Measurements from ENCODE around the gene CCR3.

CCR3 gene

GRCh38 chr3:46293991-46294833, 52.0 kb downstream of the CCR3 start:
- peaks cover 30 to 31% of the 10 kb centered on the region in 2 donors for H3K4me1 ChIP-seq (ENCODE audit: control insufficient read depth in 1 of 2, insufficient read depth in 2 of 2, low read length in 2 of 2)
- no peaks in the 10 kb centered on the region for H3K9me3 ChIP-seq (ENCODE audit: control insufficient read depth in 1 of 2, low read length in 2 of 2)
- no peaks in the 10 kb centered on the region for H3K27me3 ChIP-seq (ENCODE audit: control insufficient read depth in 1 of 2, insufficient read depth in 2 of 2, low read length in 2 of 2)
- no peak overlapping the region for H3K27ac ChIP-seq (ENCODE audit: low read depth, low read length)
- no peaks in the 10 kb centered on the region for H3K36me3 ChIP-seq (ENCODE audit: control insufficient read depth in 1 of 2, insufficient read depth in 2 of 2, low read length in 2 of 2)
- no peak overlapping the region for H3K4me3 ChIP-seq (ENCODE audit: low read depth in 1 of 2, low read length in 2 of 2)
- no peak overlapping the region for H3K9ac ChIP-seq (ENCODE audit: low read depth in 1 of 2, low read length in 2 of 2)

GRCh38 chr3:46296826-46297225, 54.6 kb downstream of the CCR3 start:
- Histone ChIP-seq H3K4me1 (ENCODE audit: control insufficient read depth in 1 of 2, insufficient read depth in 2 of 2, low read length in 2 of 2) (peaks cover 33 to 37% of the 10 kb centered on the region in 2 donors), H3K27me3 (ENCODE audit: control insufficient read depth in 1 of 2, insufficient read depth in 2 of 2, low read length in 2 of 2) (no peaks in the 10 kb centered on the region), H3K4me3 (ENCODE audit: low read depth in 1 of 2, low read length in 2 of 2) (no peak overlapping the region), H3K36me3 (ENCODE audit: control insufficient read depth in 1 of 2, insufficient read depth in 2 of 2, low read length in 2 of 2) (no peaks in the 10 kb centered on the region), H3K9me3 (ENCODE audit: control insufficient read depth in 1 of 2, low read length in 2 of 2) (no peaks in the 10 kb centered on the region), H3K9ac (ENCODE audit: low read depth in 1 of 2, low read length in 2 of 2) (no peak overlapping the region), H3K27ac (ENCODE audit: low read depth, low read length) (no peak overlapping the region)

DNA sequence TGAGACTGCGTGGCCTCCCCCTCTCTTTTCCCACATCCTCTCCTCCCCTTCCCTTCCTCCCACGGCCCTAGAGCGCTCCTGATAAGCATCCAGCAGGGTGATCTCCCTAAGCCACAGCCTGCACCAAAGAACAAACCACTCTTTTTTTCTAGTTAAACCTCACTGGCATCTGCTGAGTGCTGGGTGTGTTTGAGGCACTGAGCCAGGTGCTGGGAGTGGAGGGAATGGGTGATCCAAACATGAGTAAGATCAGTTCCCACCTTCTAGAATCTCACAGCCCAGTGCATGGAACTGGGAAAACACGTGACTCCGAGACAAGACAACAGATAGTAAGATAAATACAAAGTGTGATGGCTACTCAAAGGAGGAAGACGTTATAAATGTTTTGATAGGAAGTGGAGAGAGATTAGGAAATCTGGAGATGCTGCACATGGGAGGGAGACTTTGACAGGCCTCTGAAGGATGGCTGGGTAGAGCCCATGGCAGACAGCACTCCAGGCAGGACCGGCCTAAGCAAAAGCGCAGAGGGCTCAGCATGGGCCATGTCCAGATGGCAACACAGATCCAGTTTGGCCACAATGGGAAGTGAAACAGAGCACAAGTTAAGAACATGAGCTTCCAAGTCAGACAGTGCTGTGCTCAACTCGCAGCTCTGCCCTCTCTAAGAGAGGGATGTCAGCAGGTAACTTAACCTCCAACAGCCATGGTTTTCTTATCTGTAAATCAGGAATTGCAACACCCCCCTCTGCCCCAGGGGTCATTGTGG, 55.6 kb downstream of the CCR3 start:
- no peaks in the 10 kb centered on the region for H3K9me3 ChIP-seq (ENCODE audit: control insufficient read depth in 1 of 2, low read length in 2 of 2)
- peaks cover 33 to 37% of the 10 kb centered on the region in 2 donors for H3K4me1 ChIP-seq (ENCODE audit: control insufficient read depth in 1 of 2, insufficient read depth in 2 of 2, low read length in 2 of 2)
- H3K27me3 ChIP-seq (ENCODE audit: control insufficient read depth in 1 of 2, insufficient read depth in 2 of 2, low read length in 2 of 2), result no peaks in the 10 kb centered on the region
- no peaks in the 10 kb centered on the region for H3K36me3 ChIP-seq (ENCODE audit: control insufficient read depth in 1 of 2, insufficient read depth in 2 of 2, low read length in 2 of 2)
- H3K27ac ChIP-seq (ENCODE audit: low read depth, low read length), result no peak overlapping the region
- no peak overlapping the region for H3K9ac ChIP-seq (ENCODE audit: low read depth in 1 of 2, low read length in 2 of 2)
- no peak overlapping the region for H3K4me3 ChIP-seq (ENCODE audit: low read depth in 1 of 2, low read length in 2 of 2)

GRCh38 chr3:46298871-46299607, 56.8 kb downstream of the CCR3 start:
- H3K27ac ChIP-seq (ENCODE audit: low read depth, low read length), result no peak overlapping the region

GRCh38 chr3:46299608-46300460, 57.6 kb downstream of the CCR3 start:
- peaks cover 22% of the 10 kb centered on the region in 2 donors for H3K4me1 ChIP-seq (ENCODE audit: control insufficient read depth in 1 of 2, insufficient read depth in 2 of 2, low read length in 2 of 2)

More at GRCh38 chr3:46298871-46299607, 56.8 kb downstream of the CCR3 start:
- H3K4me3 ChIP-seq (ENCODE audit: low read depth in 1 of 2, low read length in 2 of 2), result no peak overlapping the region
- H3K9ac ChIP-seq (ENCODE audit: low read depth in 1 of 2, low read length in 2 of 2), result no peak overlapping the region
- peaks cover 29 to 30% of the 10 kb centered on the region in 2 donors for H3K4me1 ChIP-seq (ENCODE audit: control insufficient read depth in 1 of 2, insufficient read depth in 2 of 2, low read length in 2 of 2)
- no peaks in the 10 kb centered on the region for H3K36me3 ChIP-seq (ENCODE audit: control insufficient read depth in 1 of 2, insufficient read depth in 2 of 2, low read length in 2 of 2)
- no peaks in the 10 kb centered on the region for H3K9me3 ChIP-seq (ENCODE audit: control insufficient read depth in 1 of 2, low read length in 2 of 2)
- no peaks in the 10 kb centered on the region for H3K27me3 ChIP-seq (ENCODE audit: control insufficient read depth in 1 of 2, insufficient read depth in 2 of 2, low read length in 2 of 2)

GRCh38 chr3:46300461-46300789, 58.2 kb downstream of the CCR3 start:
- Histone ChIP-seq H3K4me3 (ENCODE audit: low read depth in 1 of 2, low read length in 2 of 2) (no peak overlapping the region), H3K9me3 (ENCODE audit: control insufficient read depth in 1 of 2, low read length in 2 of 2) (no peaks in the 10 kb centered on the region), H3K27me3 (ENCODE audit: control insufficient read depth in 1 of 2, insufficient read depth in 2 of 2, low read length in 2 of 2) (no peaks in the 10 kb centered on the region), H3K4me1 (ENCODE audit: control insufficient read depth in 1 of 2, insufficient read depth in 2 of 2, low read length in 2 of 2) (peaks cover 20 to 22% of the 10 kb centered on the region in 2 donors), H3K9ac (ENCODE audit: low read depth in 1 of 2, low read length in 2 of 2) (no peak overlapping the region), H3K27ac (ENCODE audit: low read depth, low read length) (no peak overlapping the region), H3K36me3 (ENCODE audit: control insufficient read depth in 1 of 2, insufficient read depth in 2 of 2, low read length in 2 of 2) (no peaks in the 10 kb centered on the region)

More at GRCh38 chr3:46299608-46300460, 57.6 kb downstream of the CCR3 start:
- Histone ChIP-seq H3K4me3 (ENCODE audit: low read depth in 1 of 2, low read length in 2 of 2) (no peak overlapping the region), H3K27ac (ENCODE audit: low read depth, low read length) (no peak overlapping the region), H3K36me3 (ENCODE audit: control insufficient read depth in 1 of 2, insufficient read depth in 2 of 2, low read length in 2 of 2) (no peaks in the 10 kb centered on the region), H3K9me3 (ENCODE audit: control insufficient read depth in 1 of 2, low read length in 2 of 2) (no peaks in the 10 kb centered on the region), H3K9ac (ENCODE audit: low read depth in 1 of 2, low read length in 2 of 2) (no peak overlapping the region), H3K27me3 (ENCODE audit: control insufficient read depth in 1 of 2, insufficient read depth in 2 of 2, low read length in 2 of 2) (no peaks in the 10 kb centered on the region)

DNA sequence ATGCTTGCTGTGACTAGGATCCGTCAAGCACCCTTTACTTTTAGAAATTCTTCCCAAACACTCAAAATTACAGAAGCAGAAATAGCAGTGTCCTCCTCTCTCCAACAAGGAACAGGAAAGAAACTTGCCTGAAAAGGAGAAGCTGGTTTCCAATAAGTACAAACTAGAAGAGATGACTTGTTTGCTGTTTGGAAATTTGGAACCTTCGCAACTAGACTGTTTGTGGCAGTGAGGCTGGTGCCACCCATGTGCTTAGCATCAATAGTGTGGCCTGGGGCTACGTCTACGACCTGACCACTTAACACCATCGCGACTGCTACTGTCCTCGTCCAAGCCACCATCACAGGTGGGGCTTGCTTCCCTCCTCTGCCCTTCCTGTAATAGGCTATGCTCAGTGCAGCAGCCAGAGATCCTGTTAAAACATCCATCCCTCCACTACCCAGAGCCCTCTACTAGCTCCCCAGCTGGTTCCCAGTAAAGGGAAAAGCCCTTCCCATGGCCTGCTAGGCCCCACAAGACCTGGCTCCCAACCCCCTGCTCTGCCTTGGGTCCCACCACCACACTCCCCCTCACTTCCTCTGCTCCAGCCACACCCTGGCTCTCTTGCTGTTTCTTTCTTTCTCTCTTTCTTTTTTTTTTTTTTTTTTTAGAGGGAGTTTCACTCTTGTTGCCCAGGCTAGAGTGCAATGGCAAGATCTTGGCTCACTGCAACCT, 59.0 kb downstream of the CCR3 start:
- H3K9me3 ChIP-seq (ENCODE audit: control insufficient read depth in 1 of 2, low read length in 2 of 2), result no peaks in the 10 kb centered on the region
- no peaks in the 10 kb centered on the region for H3K27me3 ChIP-seq (ENCODE audit: control insufficient read depth in 1 of 2, insufficient read depth in 2 of 2, low read length in 2 of 2)
- no peak overlapping the region for H3K9ac ChIP-seq (ENCODE audit: low read depth in 1 of 2, low read length in 2 of 2)
- peaks cover 20 to 22% of the 10 kb centered on the region in 2 donors for H3K4me1 ChIP-seq (ENCODE audit: control insufficient read depth in 1 of 2, insufficient read depth in 2 of 2, low read length in 2 of 2)
- H3K4me3 ChIP-seq (ENCODE audit: low read depth in 1 of 2, low read length in 2 of 2), result no peak overlapping the region
- H3K36me3 ChIP-seq (ENCODE audit: control insufficient read depth in 1 of 2, insufficient read depth in 2 of 2, low read length in 2 of 2), result no peaks in the 10 kb centered on the region
- H3K27ac ChIP-seq (ENCODE audit: low read depth, low read length), result no peak overlapping the region

GRCh38 chr3:46303240-46303639, 61.0 kb downstream of the CCR3 start:
- H3K27ac ChIP-seq (ENCODE audit: low read depth, low read length), result no peak overlapping the region
- peaks cover 11 to 16% of the 10 kb centered on the region in 2 donors for H3K4me1 ChIP-seq (ENCODE audit: control insufficient read depth in 1 of 2, insufficient read depth in 2 of 2, low read length in 2 of 2)
- no peaks in the 10 kb centered on the region for H3K27me3 ChIP-seq (ENCODE audit: control insufficient read depth in 1 of 2, insufficient read depth in 2 of 2, low read length in 2 of 2)
- no peaks in the 10 kb centered on the region for H3K36me3 ChIP-seq (ENCODE audit: control insufficient read depth in 1 of 2, insufficient read depth in 2 of 2, low read length in 2 of 2)
- H3K9ac ChIP-seq (ENCODE audit: low read depth in 1 of 2, low read length in 2 of 2), result no peak overlapping the region
- H3K9me3 ChIP-seq (ENCODE audit: control insufficient read depth in 1 of 2, low read length in 2 of 2), result no peaks in the 10 kb centered on the region
- H3K4me3 ChIP-seq (ENCODE audit: low read depth in 1 of 2, low read length in 2 of 2), result no peak overlapping the region

GRCh38 chr3:46304739-46305138, 62.5 kb downstream of the CCR3 start:
- H3K36me3 ChIP-seq (ENCODE audit: control insufficient read depth in 1 of 2, insufficient read depth in 2 of 2, low read length in 2 of 2), result no peaks in the 10 kb centered on the region
- no peak overlapping the region for H3K4me3 ChIP-seq (ENCODE audit: low read depth in 1 of 2, low read length in 2 of 2)
- H3K9me3 ChIP-seq (ENCODE audit: control insufficient read depth in 1 of 2, low read length in 2 of 2), result no peaks in the 10 kb centered on the region
- no peaks in the 10 kb centered on the region for H3K27me3 ChIP-seq (ENCODE audit: control insufficient read depth in 1 of 2, insufficient read depth in 2 of 2, low read length in 2 of 2)
- H3K4me1 ChIP-seq (ENCODE audit: control insufficient read depth in 1 of 2, insufficient read depth in 2 of 2, low read length in 2 of 2), result peaks cover under 1 to 1% of the 10 kb centered on the region in 2 donors
- H3K27ac ChIP-seq (ENCODE audit: low read depth, low read length), result no peak overlapping the region
- no peak overlapping the region for H3K9ac ChIP-seq (ENCODE audit: low read depth in 1 of 2, low read length in 2 of 2)
